Activated naive CD4-positive, alpha-beta T cell treated with Interleukin-2 at 50 U/mL for 16 hours (primary cell): ENCODE data around the gene B3GAT1.

Experiments
- DNase-seq: peaks from one replicate; pipeline ENCODE4 v3.0.0-alpha.2; 2020

Gene B3GAT1

DNA sequence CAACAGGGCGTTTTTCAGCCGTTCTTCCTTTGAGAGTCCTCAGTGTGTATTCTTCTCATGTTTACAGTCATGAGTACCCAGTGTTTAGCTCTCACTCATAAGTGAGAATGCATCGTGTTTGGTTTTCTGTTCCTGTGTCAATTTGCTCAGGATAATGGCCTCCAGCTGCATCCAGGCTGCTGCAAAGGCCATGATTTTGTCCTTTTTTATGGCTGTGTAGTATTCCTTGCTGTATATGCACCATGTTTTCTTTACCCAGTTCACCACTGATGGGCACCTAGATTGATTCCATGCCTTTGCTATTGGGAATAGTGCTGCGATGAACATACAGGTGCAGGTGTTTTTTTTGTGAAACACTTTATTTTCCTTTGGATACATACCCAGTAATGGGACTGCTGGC, 23.5 kb downstream of the B3GAT1 start:
- DNase-seq = no peak

DNA sequence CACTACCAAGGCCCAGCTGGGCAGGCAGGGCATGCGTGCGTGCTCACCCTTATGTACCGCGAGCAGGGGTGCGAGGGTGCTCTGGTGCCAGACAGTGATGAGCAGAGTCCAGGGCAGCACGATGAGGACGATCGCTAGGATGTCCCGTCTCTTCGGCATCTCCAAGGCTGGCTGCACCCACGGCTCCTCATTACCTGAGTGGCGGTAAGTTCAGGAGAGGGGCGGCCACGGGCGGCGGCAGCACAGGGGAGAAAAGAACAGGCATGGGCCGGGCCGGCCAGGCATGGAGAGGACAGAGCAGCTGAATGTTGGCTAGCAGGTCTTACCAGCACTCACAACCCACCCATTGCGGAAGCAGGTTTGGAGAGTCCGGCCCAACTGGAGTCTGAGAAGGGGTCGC, 24.5 kb downstream of the B3GAT1 start:
- DNase-seq = no peak

GRCh38 chr11:134386945-134387344, 25.1 kb downstream of the B3GAT1 start:
- no peak for DNase-seq

DNA sequence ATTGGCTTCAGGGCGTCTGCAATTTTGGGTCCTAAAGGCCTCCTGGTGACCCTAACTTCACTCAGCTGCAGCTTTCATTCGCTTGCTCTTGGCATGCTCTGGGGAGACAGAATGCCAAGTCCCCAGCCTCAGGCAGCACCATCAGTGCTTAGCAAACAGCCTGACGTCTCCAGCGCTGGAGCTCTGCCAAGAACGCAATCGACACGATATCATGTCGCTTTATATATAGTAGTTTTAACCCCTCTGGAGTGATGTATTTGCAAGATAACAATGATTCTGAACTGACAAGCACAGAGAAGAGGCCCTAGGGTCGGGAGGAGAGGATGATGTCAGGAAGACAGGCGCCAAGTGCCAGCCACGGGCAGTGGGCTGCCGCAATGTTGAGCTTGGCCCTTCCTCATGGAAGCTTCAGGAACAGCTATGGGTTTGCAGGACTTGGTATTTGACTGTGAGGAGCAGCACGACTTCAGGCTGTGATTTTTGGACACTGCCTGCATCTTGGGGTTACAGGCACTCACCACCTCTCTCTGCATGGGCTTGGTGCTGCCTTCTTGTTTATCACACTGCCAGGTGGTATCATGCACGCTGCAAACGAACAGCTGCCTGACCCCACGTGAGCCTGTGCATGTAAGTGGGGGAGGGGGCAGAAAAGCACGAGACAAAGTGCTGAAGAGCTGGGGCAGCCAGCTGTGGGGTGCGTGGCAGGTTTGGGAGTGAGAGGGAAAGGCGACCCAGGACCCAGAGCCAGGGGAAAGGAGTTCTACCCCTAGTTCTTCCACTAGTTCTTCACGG, 26.1 kb downstream of the B3GAT1 start:
- no peak for DNase-seq

- DNase-seq = no peak
These were observed 26.9 kb downstream of the B3GAT1 start for GRCh38 chr11:134385171-134385570.

- no peak for DNase-seq
These were observed 27.6 kb downstream of the B3GAT1 start for GRCh38 chr11:134384406-134384805.

- no peak for DNase-seq
These were observed 28.3 kb downstream of the B3GAT1 start for GRCh38 chr11:134383576-134384221.

DNA sequence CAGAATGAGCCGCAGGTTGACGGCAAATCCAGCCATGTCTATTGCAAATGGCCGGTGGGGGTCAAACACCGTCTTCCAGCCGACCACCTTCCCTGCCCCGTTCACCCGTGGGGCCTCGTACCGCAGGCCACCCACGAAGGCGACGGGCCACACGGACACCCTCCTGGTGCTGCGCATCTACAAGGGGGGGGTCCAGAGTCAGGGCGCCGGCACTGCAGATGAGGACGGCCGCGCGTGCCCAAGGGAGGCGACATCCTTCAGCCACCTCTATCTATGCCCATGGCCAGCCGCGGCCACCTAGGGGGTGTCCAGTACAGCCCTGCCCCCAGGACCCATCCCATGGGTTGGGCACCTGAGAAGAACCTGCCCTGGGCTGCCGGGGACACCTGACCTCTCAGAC, 29.2 kb downstream of the B3GAT1 start:
- DNase-seq = no peak

DNA sequence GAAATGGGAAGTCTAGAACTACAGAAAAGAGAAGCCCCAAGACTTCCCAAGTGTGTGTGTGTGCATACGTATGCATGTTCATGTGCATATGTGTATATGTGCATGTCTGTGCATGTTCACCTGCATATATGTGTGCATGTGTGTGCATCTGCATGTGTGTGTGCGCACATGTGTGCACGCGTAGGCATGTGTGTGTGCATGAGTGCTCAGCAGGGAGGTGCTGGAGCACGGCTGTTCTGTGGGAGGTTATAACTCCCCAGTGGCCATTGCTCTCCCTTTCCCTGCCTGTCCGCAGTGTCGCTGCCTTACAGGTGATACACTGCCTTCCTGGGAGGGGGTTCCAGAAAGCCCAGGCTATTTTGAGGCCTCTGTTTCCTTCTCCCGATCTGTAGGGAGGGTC, 29.8 kb downstream of the B3GAT1 start:
- DNase-seq = no peak

DNA sequence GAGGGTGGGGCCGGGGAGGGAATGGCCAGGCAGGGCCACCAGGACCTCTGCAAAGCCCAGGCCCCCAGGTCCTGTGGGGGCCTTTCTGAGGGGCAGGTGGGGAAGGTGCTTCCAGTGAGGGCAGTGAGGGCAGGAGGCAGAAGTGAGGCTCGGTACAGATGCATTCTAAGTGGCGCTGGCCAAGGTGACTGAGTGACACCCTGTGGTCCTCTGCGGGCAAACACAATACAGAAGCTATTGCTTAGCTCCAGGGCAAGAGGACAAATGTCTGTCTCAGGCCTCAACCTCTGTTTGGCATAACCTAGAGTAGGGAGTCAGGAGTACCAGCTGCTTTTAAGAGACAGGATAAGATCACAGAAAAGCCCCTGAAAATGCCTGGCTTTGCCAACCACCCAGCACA, 31.3 kb downstream of the B3GAT1 start:
- no peak for DNase-seq

DNA sequence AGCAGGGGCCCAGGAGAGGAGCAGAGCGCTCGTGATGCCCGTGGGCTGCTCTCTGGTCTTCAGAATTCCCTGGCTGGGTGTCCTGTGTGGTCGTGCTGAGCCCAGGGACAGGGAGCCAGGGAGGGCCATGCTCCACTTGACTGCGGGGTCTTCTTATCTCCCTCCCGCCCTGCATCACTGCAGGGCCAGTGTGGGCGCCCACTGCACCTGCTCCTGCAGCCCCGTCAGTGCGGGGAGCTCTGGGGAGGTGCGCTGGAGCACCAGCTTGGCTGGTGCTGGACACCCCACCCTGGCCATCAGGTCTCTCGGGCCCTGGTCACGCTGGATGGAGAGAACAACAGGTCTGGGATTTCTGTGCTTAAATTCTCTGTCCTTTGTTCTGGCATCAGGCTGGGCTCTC, 31.8 kb downstream of the B3GAT1 start:
- no peak for DNase-seq

DNA sequence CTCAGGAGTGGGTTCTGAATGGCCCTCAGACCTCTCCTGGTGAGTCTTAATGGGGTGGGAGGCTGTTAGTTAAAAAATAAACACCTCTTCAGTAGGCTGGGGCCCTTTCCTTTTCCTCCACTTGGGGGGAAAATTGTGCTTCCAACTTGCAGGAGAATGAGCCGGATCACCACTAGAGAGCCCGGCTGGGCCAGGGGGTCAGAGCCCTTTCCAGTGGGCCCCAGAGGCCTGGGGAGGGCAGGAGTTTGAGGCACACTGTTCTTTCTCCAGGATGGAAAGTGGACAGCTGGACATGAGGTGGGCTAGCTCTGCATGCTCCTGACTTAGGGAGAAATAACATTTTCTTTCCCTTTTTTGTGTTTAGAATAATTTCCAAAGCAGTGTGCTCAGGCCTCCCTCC, 32.8 kb downstream of the B3GAT1 start:
- no peak for DNase-seq

DNA sequence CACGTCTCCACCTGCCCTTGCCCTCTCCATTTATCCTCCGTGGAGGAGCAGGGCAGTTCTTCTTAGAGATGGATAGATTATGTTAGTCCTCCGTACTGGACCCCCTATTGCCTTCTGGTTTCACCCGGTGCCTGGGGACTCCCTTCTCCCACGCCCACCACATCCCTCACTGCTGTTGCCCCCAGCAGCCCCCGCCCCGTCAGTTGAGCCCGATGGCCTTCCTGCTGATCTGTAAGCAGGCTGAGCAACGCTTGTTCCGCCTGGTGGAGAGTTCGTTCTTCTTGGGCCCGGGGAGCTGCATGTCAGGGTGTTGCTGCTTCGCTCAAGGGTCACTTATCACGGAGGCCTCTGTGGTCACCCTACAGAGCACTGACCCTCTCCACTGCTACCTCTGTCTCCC, 34.2 kb downstream of the B3GAT1 start:
- DNase-seq = no peak

GRCh38 chr11:134376150-134376921, 35.7 kb downstream of the B3GAT1 start:
- no peak for DNase-seq

GRCh38 chr11:134374891-134375550, 37.0 kb downstream of the B3GAT1 start:
- no peak for DNase-seq

DNA sequence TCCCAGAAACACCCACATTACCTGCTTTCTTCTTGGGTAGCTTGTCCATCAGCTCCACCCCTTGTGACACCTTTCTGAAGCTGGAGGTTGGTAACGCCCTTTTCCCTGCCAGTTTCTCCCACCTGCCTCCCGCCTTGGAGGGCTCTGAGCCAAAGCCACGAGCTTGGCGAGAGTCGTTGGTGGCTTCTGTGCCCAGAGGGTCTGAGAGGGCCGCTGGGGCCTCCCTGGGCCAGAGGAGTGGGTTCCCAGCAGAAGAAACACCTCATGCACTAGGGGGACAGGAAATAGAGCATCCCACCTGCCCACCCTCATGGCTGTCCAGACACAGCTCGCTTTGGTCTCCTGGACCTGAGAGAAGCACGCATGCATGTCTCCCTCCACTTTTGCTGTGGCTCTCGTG, 37.9 kb downstream of the B3GAT1 start:
- no peak for DNase-seq

DNA sequence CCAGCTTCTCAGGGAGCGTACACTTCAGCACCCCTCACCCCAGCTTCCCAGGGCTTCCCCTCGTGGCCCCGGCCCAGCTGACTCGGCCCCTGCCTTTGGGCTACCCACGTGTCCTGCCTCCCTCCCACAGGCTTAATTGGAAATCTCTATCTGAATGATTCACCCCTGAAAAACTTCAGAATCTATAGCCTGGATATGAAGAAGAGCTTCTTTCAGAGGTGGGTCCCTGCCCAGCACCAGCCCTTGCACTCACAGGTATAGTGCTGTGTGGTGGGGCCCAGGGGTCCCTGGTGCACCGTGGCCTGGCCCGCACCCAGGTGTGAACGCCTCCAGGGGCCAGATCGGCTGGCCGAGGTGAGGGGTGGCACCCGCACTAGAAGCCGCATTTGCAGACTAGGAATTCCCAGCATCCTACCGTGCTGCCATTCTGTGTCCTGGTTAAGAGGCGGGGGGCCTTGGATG, 38.4 kb downstream of the B3GAT1 start:
- no peak for DNase-seq

- DNase-seq = no peak
These were observed 39.1 kb downstream of the B3GAT1 start for GRCh38 chr11:134372961-134373360.

DNA sequence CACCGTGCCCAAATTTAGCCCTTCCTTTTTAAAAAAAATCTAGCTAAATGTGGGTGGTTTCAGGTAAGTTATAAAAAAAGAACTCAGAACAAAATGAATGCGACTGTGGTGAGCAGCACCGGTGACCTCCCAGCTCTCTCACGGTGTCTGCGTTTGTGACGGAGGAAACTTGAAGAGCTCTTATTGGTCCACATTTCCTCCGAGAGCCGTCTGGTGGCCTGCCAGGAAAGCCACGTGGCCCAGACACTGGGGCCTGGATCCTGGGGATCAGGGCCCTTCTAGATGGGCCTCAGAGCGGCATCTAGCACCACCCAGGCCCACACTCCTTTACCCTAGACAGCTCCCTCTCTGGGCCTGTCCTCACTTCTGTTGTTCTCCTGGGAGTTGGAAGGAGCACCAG, 39.5 kb downstream of the B3GAT1 start:
- DNase-seq = no peak

- DNase-seq = no peak
These were observed 40.4 kb downstream of the B3GAT1 start for GRCh38 chr11:134371436-134372185.

DNA sequence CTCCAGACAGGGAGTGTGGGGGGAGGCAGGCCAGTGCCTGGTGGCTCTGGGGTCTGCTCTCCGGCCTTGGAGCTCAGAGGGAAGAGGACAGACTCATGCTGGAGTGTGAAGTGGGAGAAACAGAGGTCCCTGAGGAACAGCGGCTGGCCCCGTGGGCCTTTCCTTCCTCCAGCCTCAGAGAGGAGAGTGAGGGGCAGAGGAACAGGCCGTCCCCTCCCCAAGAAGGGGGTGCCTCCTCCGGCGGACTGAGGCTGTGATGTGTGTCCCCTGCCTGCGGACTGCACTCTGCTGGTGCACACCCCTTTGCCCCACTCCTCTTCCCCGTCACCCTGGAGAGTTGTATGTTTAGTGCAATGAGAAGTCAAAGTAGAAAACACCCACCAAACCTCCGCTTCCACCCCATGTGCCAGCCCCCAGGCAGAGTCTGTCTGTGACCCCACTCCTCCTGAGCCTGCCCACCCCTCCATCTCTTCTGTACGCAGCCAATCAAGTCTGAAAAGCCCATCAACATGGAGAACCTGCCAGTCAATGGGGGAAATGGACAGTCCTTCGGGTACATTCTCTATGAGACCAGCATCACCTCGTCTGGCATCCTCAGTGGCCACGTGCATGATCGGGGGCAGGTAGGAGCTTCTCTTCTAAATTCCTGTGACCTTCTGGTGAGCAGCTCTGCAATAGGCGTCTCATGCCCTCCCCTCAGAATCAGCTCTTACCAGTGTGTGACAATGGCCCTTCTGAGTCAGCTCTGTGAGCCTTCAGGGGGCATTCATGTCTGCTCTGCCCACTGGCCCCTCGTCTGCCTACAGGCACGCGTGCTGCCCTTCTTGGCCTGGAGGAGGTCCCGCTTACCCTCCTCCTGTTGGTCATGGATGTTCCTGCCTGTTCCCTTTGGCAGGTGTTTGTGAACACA, 41.3 kb downstream of the B3GAT1 start:
- no peak for DNase-seq
